GM21825 (cell line): ENCODE data around the gene PLA2G4B.

Experiments
- ATAC-seq: cut with Tn5 transposase; IDR thresholded peaks from one replicate; pipeline ENCODE4 v1.9.1; 2021; ENCODE audit warnings: mild to moderate bottlenecking, moderate library complexity; ENCODE audit not compliant: unreplicated experiment

Gene PLA2G4B

DNA sequence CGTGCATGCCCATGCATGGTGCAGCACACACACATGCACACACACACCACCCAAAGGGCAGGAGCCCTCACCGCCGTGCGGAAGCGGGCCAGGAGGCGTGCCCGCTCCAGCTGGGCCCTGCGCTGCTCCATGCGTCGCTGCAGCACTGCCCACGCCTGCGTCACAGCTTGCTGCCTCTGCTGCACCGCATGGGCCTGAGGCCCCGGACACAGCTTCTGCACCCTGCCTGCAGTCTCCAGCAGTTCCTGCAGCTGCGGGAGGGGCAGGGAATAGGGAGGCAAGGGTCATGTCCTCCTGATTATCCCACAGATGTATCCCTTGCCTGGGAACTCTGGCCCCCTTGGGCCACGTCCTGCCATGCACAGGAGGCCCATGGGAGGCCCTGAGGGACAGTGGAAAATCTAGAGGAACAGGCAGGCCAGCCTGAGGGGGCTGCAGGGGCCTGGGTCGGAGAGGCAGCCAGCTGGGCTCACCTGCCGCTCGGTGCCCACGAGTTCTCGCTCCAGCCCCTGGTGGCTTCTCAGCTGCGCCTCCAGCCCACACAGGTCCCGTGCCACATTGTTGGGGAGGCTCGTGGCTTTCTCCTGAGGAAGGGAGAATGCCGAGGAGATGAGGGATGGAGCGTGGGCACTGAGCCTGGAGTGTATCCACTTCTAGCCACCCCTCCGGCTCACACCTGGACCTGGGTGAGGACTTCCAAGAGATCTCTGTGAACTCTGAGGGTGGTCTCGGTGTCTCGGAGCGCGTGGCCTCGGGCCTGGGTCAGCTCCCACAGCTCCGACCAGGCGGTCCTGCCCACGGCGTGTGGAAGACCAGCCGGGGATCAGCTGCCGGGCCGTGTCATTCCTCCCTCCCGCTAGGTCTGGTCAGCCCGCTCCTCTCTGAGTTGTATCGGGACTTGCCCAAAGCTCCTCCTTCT is 31.4 kb downstream of the PLA2G4B start:
- no peak for ATAC-seq

- no peak for ATAC-seq
These were observed 32.0 kb downstream of the PLA2G4B start for GRCh38 chr15:41870689-41871081.

- ATAC-seq, result no peak
These were observed 32.7 kb downstream of the PLA2G4B start for GRCh38 chr15:41871175-41871905.

DNA sequence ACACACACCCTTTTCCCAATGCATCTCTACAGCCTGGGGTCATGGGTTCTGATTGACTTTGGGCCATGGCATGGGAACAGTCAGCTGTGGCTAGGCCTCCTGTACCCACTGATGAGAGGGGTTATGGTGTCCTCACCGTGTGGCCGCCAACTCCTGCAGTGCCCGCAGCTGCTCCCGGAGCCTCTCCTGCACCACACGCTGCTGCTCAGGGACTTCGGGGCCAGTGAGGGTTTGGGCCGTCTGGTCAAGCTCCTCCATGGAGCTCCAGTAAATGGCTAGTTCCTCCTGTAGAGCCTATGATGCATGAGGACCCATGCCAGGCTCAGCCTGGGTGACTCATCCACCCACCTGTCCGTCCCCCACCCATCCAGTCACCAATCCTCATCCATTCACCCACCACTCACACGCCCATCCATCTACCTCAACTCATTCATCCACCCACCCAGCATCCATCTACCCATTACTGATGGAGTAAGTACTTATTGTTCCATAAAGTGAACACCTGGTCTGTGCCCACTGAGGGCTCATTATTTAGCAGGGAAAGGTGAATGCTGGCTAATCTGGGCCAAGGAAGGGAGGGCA is 33.6 kb downstream of the PLA2G4B start:
- ATAC-seq, result no peak

DNA sequence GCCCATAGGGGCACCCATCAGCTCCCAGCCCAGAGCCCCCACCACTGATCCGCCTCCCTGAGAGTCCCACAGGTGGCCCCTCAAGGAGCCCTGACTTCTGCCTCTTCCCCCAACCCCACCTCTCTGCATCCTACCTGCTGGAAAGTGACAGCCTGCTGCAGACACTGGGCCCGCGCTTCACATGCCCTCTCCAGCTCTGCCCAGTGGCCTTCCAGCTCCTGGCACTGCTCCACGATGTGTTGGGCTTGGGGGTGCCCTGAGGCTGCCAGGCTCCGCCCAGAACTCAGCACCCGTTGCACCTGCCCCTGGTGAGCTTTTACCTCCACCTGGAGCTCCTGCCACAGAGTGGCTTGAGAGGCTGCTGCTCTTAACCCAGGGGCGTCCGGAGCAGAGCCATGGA is 35.1 kb downstream of the PLA2G4B start:
- ATAC-seq, result no peak

DNA sequence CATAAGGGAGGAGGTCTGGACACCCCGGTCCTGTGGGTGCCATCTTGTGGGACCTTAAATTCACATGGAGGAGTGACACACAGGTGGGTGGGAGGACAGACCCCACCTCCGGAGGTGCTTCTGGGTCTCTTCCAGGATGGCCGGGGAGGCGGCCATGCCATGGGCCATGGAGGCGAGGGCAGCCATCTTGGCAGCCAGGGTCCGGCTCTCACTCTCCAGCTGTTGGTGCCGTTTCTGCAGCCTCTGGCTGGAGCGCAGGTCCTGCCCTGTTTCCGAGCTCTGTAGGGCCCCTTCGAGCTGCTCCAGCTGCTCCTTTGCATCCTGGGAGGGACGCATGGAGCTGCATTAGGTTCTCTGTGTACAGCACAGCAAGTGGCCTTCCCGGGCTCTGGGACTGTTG is 36.1 kb downstream of the PLA2G4B start:
- no peak for ATAC-seq

GRCh38 chr15:41876007-41876406 is 37.4 kb downstream of the PLA2G4B start:
- ATAC-seq, result no peak

DNA sequence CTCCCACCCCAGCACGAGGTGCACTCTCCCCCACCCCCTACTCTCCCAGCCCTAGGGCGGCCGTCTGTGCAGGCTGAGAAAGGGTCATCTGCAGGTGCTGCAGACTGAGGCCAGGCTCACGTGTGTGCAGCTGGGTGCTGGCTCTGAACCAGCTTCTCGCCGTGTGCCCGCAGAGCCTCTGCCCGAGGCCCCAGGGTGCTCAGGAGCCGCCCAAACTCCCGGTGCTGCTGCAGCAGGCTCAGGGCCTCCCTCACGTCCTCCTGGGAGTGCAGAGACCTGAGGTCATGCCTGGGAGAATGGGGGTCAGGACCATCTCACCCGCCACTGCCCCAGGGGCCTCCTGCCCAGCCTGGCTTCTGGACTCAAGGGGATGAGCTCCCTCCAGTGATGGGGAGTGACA is 38.0 kb downstream of the PLA2G4B start:
- no peak for ATAC-seq

- ATAC-seq, result no peak
These were observed 39.1 kb downstream of the PLA2G4B start for GRCh38 chr15:41877631-41878354.

DNA sequence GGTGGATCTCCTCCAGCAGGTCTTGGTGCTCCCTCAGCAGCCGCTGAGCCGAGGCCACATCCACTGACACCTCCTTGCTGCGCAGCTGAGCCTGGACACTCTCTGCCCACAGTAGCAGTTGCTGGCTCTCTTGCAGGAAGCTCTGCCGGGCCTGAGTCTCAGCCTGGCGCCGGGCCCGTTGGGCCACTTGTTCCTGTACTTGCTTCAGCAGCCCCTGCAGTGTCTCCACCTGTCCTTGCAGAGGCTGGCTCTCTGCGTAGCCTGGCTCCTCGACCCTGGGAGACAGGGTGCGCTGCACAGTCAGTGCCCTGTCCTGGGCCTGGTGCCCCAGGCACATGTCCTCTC is 39.7 kb downstream of the PLA2G4B start:
- no peak for ATAC-seq

DNA sequence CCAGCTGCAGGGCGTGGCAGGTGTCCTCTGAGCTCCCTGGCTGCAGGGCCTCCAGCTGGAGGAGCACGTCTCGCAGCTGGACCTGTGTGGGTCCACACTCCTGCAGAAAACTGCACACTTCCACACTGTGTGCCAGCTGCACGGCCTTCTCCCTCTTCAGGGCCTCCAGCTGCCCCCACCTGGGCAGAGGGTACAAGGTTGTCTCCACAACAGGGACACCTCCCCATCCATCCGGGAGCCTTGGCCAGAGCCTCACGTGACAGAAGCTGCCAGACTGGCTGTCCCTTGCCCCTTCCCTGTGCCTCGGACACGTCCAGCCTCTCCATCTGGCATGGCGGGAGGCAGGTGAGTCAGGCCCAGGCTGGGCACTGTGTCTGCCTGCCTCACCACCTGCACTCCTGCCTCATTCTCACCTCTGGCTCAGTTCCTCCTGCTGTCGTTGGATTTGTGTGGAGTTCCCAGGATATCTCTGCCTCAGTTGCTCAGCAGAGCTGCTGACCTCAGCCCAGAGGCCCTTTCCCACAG is 40.7 kb downstream of the PLA2G4B start:
- no peak for ATAC-seq

- ATAC-seq, result no peak
These were observed 41.7 kb downstream of the PLA2G4B start for GRCh38 chr15:41880156-41880877.

DNA sequence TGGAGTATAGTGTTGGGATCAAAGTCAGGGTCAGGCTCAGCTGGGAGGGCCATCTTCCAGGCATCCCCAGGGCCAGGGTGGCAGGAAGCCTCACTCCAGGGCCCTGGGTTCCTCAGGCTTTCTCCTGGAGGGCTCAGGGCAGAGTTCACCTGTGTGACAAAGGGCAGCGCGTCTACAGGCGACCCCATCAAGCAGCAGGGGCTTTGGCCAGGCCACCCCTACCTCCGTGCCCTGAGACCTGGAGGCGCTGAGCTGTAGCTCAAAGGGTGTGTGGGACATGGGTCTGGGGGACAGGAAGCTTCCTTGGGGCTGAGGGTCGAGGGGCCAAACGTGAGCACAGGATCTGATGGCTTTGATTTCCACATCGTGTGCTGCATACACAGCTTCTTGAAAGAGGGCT is 42.4 kb downstream of the PLA2G4B start:
- no peak for ATAC-seq

GRCh38 chr15:41881550-41881919 is 42.9 kb downstream of the PLA2G4B start:
- no peak for ATAC-seq

GRCh38 chr15:41881920-41882688 is 43.5 kb downstream of the PLA2G4B start:
- no peak for ATAC-seq

GRCh38 chr15:41882689-41883483 is 44.2 kb downstream of the PLA2G4B start:
- ATAC-seq, result no peak

DNA sequence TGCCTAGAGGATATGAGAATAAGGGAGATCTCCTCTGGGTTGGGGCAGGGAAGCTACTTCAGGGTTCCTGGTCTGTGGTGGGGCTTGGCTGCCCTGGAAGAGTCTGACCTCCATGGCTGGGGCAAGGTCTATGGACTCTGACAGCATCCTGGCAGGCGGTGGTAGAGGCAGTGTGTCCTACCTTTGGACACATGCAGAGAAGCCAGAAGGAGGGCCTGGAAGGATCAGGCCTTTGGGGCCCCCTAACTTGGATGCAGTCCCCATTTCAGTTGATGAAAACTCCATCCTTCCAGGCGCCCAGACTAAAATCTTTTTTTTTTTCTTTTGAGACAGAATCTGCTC is 44.8 kb downstream of the PLA2G4B start:
- ATAC-seq, result no peak

DNA sequence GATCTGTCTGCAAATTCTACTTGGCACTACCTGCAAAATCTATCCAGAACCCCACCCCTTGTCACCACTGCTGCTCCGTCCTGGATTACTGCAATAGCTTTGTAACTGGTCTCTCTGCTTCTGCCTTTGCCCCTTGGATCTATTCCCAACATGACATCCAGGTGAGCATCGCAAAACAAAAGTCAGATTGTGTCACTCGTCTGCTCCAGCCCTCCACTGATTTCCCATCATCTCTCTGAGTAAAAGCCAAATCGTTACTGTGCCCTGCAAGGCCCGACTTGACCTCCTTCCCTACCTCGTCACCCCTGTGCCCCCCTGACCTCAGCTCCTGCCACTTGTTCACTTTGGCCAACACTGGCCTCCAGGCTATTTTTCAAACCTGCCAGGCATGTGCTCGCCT is 45.8 kb downstream of the PLA2G4B start:
- no peak for ATAC-seq

GRCh38 chr15:41885321-41885720 is 46.7 kb downstream of the PLA2G4B start:
- no peak for ATAC-seq
